Measurements from ENCODE around the gene CREB5.

DNA sequence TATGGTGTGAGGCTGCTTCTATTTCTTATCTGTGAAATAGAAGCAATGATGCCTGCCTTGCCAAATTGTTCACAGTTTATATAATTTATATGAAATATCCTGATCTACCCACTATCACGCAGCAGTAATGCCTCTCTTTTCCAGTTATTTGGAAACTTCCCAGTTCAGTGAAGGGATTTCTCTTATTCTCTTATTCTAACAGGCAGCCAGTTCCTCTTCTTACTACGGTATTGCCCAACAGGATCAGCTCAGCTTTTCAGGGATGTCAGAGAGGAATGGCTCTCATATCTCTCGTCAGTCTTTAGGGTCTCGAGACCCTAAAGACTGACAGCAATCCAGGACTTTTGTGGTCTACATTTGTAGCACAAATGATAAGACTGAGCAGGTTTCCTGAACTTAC lies 215.6 kb downstream of the CREB5 start:
- TF ChIP-seq GATA2 (IDR thresholded peaks at IDR 0.05; ENCODE audit: low read depth, low read length): no peak
- no peak for TF ChIP-seq GATA3 (IDR thresholded peaks at IDR 0.05; ENCODE audit: low read depth, low read length)

Measured in SH-SY5Y (cell line).